HepG2 (cell line): ENCODE data around the gene ETV6. TPM values are rescaled to one million over a fixed set of nuclear protein-coding genes. Genes with fewer than 3 reads are reported as not detected.
A peak's percentile ranks its signal among the peaks of the same experiment; 100 is the strongest.

ENCODE experiments used
- ASH2L ChIP-seq: fragments of 300-600, 200-600 bp; sonication (generic); IDR thresholded peaks from 2 replicates; pipeline ENCODE4 v1.7.0; 2017; ENCODE audit warnings: low read depth, mild to moderate bottlenecking, moderate library complexity, mixed read lengths, low read length; ENCODE audit not compliant: insufficient read length
- BCL6 ChIP-seq: IDR thresholded peaks from 2 replicates; pipeline ENCODE4 v1.6.1; 2016; ENCODE audit warnings: missing genetic modification reagents, missing compliant biosample characterization
- CEBPB ChIP-seq: IDR thresholded peaks from 2 replicates; pipeline ENCODE4 v1.6.1; 2011; ENCODE audit warnings: low read depth, low read length, improper control_type of control experiment, borderline replicate concordance
- CREM ChIP-seq, 2 experiments: sonication (generic) in 1 of 2; formaldehyde crosslinking in 1 of 2; IDR thresholded peaks; 2 replicates each; pipeline versions ENCODE4 v1.4.0 to v1.6.1; 2016 to 2020; ENCODE audit warnings: antibody characterized with exemption in 1 of 2, mild to moderate bottlenecking in 1 of 2, missing genetic modification reagents in 1 of 2
- GATAD2A ChIP-seq: IDR thresholded peaks from 2 replicates; pipeline ENCODE4 v1.6.1; 2016
- MAFK ChIP-seq, 2 experiments: IDR thresholded peaks in 1 of 2; conservative IDR thresholded peaks in 1 of 2; 2 replicates each; pipeline ENCODE4 v1.6.1; 2011; ENCODE audit warnings: improper control_type of control experiment in 2 of 2, low read length in 2 of 2
- NCOR1 ChIP-seq: fragments of 200-600 bp; sonication (generic); IDR thresholded peaks from 2 replicates; pipeline ENCODE4 v1.7.0; 2017; ENCODE audit warnings: antibody characterized with exemption, low read length, borderline replicate concordance
- PRDM15 ChIP-seq: sonication (generic); formaldehyde crosslinking; IDR thresholded peaks from 2 replicates; pipeline ENCODE4 v1.4.0; 2020; ENCODE audit warnings: missing genetic modification reagents
- REST ChIP-seq, 2 experiments: IDR thresholded peaks; 2 replicates each; pipeline ENCODE4 v1.6.1; 2011 to 2012; ENCODE audit warnings: low read length in 2 of 2, borderline replicate concordance in 1 of 2, low read depth in 1 of 2, mild to moderate bottlenecking in 1 of 2, moderate library complexity in 1 of 2
- SNAPC4 ChIP-seq: sonication (generic); formaldehyde crosslinking; IDR thresholded peaks from 2 replicates; pipeline ENCODE4 v1.4.0; 2020; ENCODE audit warnings: mild to moderate bottlenecking, missing genetic modification reagents
- ZFAT ChIP-seq: sonication (generic); formaldehyde crosslinking; conservative IDR thresholded peaks from 2 replicates; pipeline ENCODE4 v1.8.1; 2023; ENCODE audit warnings: missing genetic modification reagents, inconsistent platforms
- ZMYM2 ChIP-seq: sonication (generic); formaldehyde crosslinking; IDR thresholded peaks from 2 replicates; pipeline ENCODE4 v1.8.0; 2022; ENCODE audit warnings: mild to moderate bottlenecking, missing genetic modification reagents
- ZNF3 ChIP-seq: IDR thresholded peaks from 2 replicates; pipeline ENCODE4 v1.7.0; 2017; ENCODE audit warnings: inconsistent platforms
- polyA plus RNA-seq, 8 experiments: library from polyadenylated mRNA; depleted of rRNA in 3 of 8; stranded (reverse) in 7 of 8; unstranded in 1 of 8; fragments of >200 nt; fragmentation: Illumina TruSeq in 4 of 8; extraction: Trizol in 4 of 8; gene quantifications; 2 replicates each; pipeline versions ENCODE4 v1.2.1 to v1.2.3, GENCODE V29; 2011 to 2016; ENCODE audit warnings: low read depth in 4 of 8, missing spikeins in 1 of 8, mixed read lengths in 1 of 8; ENCODE audit not compliant: insufficient read depth in 1 of 8
- total RNA-seq, 5 experiments: library from RNA; depleted of rRNA; stranded (reverse); fragments of >200 nt; fragmentation: Illumina TruSeq; extraction: Trizol; gene quantifications; 2 replicates each; pipeline ENCODE4 v1.2.3, GENCODE V29; 2016; ENCODE audit warnings: low read depth in 1 of 5

The ETV6 gene
- total and polyA plus RNA-seq, 2 of the 13 experiments (the other 11 are each of a cell fraction or from before 2014, with no cell fraction given) = 2.2 to 3.0 TPM

GRCh38 chr12:11607313-11608081 is 42.0 kb upstream of the ETV6 start (continued):
- TF ChIP-seq CEBPB (peak; percentile 6; the same call in 1 of the 2 replicates), ZFAT (CRISPR knock-in tag) (no peak), CREM (IDR thresholded peaks at IDR 0.05) (peak; percentile 29; the same call in 1 of the 2 replicates), CREM (CRISPR knock-in tag; IDR thresholded peaks at IDR 0.05) (no peak), REST (IDR thresholded peaks at IDR 0.05; ENCODE audit: borderline replicate concordance in 1 of 2, low read depth in 1 of 2, low read length in 2 of 2) (no peak), MAFK (conservative IDR thresholded peaks at IDR 0.05 in 1 of 2, IDR thresholded peaks at IDR 0.05 in 1 of 2; ENCODE audit: low read length in 2 of 2) (0 out of 4 replicates have a peak, but pooled peaks of 1 of the 2 experiments have one; percentile 23), ASH2L (peak; percentile 66), ZNF3 (CRISPR knock-in tag) (no peak), ZMYM2 (CRISPR knock-in tag) (no peak), BCL6 (CRISPR knock-in tag) (peak; percentile 61; the same call in 1 of the 2 replicates), NCOR1 (peak; percentile 88), SNAPC4 (CRISPR knock-in tag) (peak; percentile 65; the same call in 1 of the 2 replicates), PRDM15 (peak; percentile 73; the same call in 1 of the 2 replicates), GATAD2A (peak; percentile 25; the same call in 1 of the 2 replicates)
